ENCODE data around the gene UBE2G1. TPM values are rescaled to one million over a fixed set of nuclear protein-coding genes. Genes with fewer than 3 reads are reported as not detected.
A peak's percentile ranks its signal among the peaks of the same experiment; 100 is the strongest.

Gene UBE2G1
- total and polyA plus RNA-seq, 2 of the 13 experiments (the other 11 are each of a cell fraction or from before 2014, with no cell fraction given): 27.9 to 42.6 TPM

GRCh38 chr17:4248504-4249277, 117.8 kb downstream of the UBE2G1 start:
- Histone ChIP-seq H3K9ac (ENCODE audit: insufficient read depth, low read depth, low read length) (no peak overlapping the region), H2AFZ (ENCODE audit: low read length) (no peak overlapping the region), H3K4me2 (ENCODE audit: low read depth, low read length) (no peak overlapping the region), H3K9me3 (ENCODE audit: low read length) (no peaks in the 10 kb centered on the region), H3K4me1 (ENCODE audit: insufficient read depth, low read length) (peaks cover 28% of the 10 kb centered on the region), H3K36me3 (replicated peaks in 1 of 2; ENCODE audit: control insufficient read depth in 1 of 2, insufficient read depth in 2 of 2, low read length in 2 of 2) (peaks cover 2 to 5% of the 10 kb centered on the region in 2 experiments; a peak in 1 of 5 replicates), H4K20me1 (ENCODE audit: insufficient read depth, low read length) (peaks cover 3% of the 10 kb centered on the region; the same call in 1 of the 2 replicates), H3K79me2 (ENCODE audit: insufficient read depth, low read length) (peaks cover 59% of the 10 kb centered on the region), H3K4me3 (replicated peaks in 1 of 3; ENCODE audit: insufficient read depth in 1 of 3, low read depth in 2 of 3, low read length in 3 of 3) (no peak overlapping the region), H3K27ac (ENCODE audit: extremely low read length, insufficient read depth, low read length) (peak overlapping the region; percentile 27), H3K27me3 (ENCODE audit: control insufficient read depth in 1 of 2, insufficient read depth in 2 of 2, low read length in 2 of 2) (no peaks in the 10 kb centered on the region)
- WGBS (ENCODE audit: low lambda C conversion rate): 88% methylated on average over 7 of the region's 7 CpGs
- no peak for ATAC-seq
- no peak for TF ChIP-seq YEATS2 (CRISPR knock-in tag; IDR thresholded peaks at IDR 0.05; ENCODE audit: borderline replicate concordance)
- no peak for TF ChIP-seq ZFP36L2 (CRISPR knock-in tag; IDR thresholded peaks at IDR 0.05)
- TF ChIP-seq SCMH1 (CRISPR knock-in tag; IDR thresholded peaks at IDR 0.05; ENCODE audit: borderline replicate concordance): no peak
- TF ChIP-seq MAFK (conservative IDR thresholded peaks at IDR 0.05 in 1 of 2, IDR thresholded peaks at IDR 0.05 in 1 of 2; ENCODE audit: low read length in 2 of 2): peak; percentile 8 to 52; a peak in 2 of 4 replicates
- no peak for TF ChIP-seq TCF12 (IDR thresholded peaks at IDR 0.05)
- no peak for TF ChIP-seq TCF12 (CRISPR knock-in tag; IDR thresholded peaks at IDR 0.05)
- BruUV-seq (replicated peaks): no TSS peak
- CTCF ChIA-PET (ENCODE audit: low intra/inter-chr PET ratio, low total read pairs): interaction anchor here (1.6 kb wide), 1 partner anchor 33 kb away, joined by 7 read pairs; no protein-coding TSS in a partner anchor
- intact Hi-C loops (cut with micrococcal nuclease; ENCODE audit: unreplicated experiment): loop anchor here (1.0 kb wide), 1 partner anchor 33 kb away; no protein-coding TSS in a partner anchor
- no peak for FAIRE-seq
- no peak for DNase-seq (ENCODE audit: low spot score)
- in situ Hi-C loops (cut with HindIII; ENCODE audit: extremely low pct_ligation_motif_present, low pct_unique_long_range_greater_than_20kb): no loop called here
- POLR2A ChIA-PET: no interaction called here

GRCh38 chr17:4247971-4248388, 118.5 kb downstream of the UBE2G1 start:
- H3K27me3 ChIP-seq (ENCODE audit: control insufficient read depth in 1 of 2, insufficient read depth in 2 of 2, low read length in 2 of 2): no peaks in the 10 kb centered on the region
- no peak overlapping the region for H3K9ac ChIP-seq (ENCODE audit: insufficient read depth, low read depth, low read length)
- no peak overlapping the region for H2AFZ ChIP-seq (ENCODE audit: low read length)
- H4K20me1 ChIP-seq (ENCODE audit: insufficient read depth, low read length): peaks cover 3% of the 10 kb centered on the region; the same call in 1 of the 2 replicates
- no peaks in the 10 kb centered on the region for H3K9me3 ChIP-seq (ENCODE audit: low read length)
- in situ Hi-C loops (cut with HindIII; ENCODE audit: extremely low pct_ligation_motif_present, low pct_unique_long_range_greater_than_20kb): no loop called here
- intact Hi-C loops (cut with micrococcal nuclease; ENCODE audit: unreplicated experiment): no loop called here
- ATAC-seq (peak; percentile 95), DNase-seq (ENCODE audit: low spot score) (peak; percentile 55), FAIRE-seq (peak; percentile 34)
- 43% methylated on average over 6 of the region's 11 CpGs for WGBS (ENCODE audit: low lambda C conversion rate)
- ChIA-PET CTCF (ENCODE audit: low intra/inter-chr PET ratio, low total read pairs) (no interaction called here), POLR2A (no interaction called here)
- peaks cover 28% of the 10 kb centered on the region for H3K4me1 ChIP-seq (ENCODE audit: insufficient read depth, low read length)
- peak overlapping the region; percentile 42 for H3K4me2 ChIP-seq (ENCODE audit: low read depth, low read length)
- H3K36me3 ChIP-seq (replicated peaks in 1 of 2; ENCODE audit: control insufficient read depth in 1 of 2, insufficient read depth in 2 of 2, low read length in 2 of 2): peaks cover 2 to 5% of the 10 kb centered on the region in 2 experiments; a peak in 1 of 5 replicates
- peaks cover 55% of the 10 kb centered on the region for H3K79me2 ChIP-seq (ENCODE audit: insufficient read depth, low read length)
- BruUV-seq (replicated peaks): no TSS peak
- peak overlapping the region; percentile 27 for H3K27ac ChIP-seq (ENCODE audit: extremely low read length, insufficient read depth, low read length)
- no peak overlapping the region for H3K4me3 ChIP-seq (replicated peaks in 1 of 3; ENCODE audit: insufficient read depth in 1 of 3, low read depth in 2 of 3, low read length in 3 of 3)
- no peak for TF ChIP-seq ZNF550 (CRISPR knock-in tag; IDR thresholded peaks at IDR 0.05; ENCODE audit: borderline replicate concordance)
- peak; percentile 43 for TF ChIP-seq ZNF687 (CRISPR knock-in tag; IDR thresholded peaks at IDR 0.05)
- TF ChIP-seq THRA (CRISPR knock-in tag; IDR thresholded peaks at IDR 0.05; ENCODE audit: borderline replicate concordance): peak; percentile 64; the same call in 1 of the 2 replicates
- no peak for TF ChIP-seq SOX6 (IDR thresholded peaks at IDR 0.05)
- TF ChIP-seq SOX6 (CRISPR knock-in tag; IDR thresholded peaks at IDR 0.05): 0 out of 2 replicates have a peak, but pooled peaks have one; percentile 13
- TF ChIP-seq MEIS1 (CRISPR knock-in tag; IDR thresholded peaks at IDR 0.05; ENCODE audit: borderline replicate concordance): no peak

Measured in HepG2 (cell line).